IMR-90 (cell line): Measurements from ENCODE around the gene LRRC39. TPM values are rescaled to one million over a fixed set of nuclear protein-coding genes. Genes with fewer than 3 reads are reported as not detected.

Source experiments
- ATAC-seq: fragments of 200-7000 bp; cut with Tn5 transposase; 2 replicates; pipeline ENCODE4 v1.9.1; 2020; ENCODE audit warnings: low read depth, mild to moderate bottlenecking, moderate library complexity
- BruUV-seq: library from RNA; stranded (reverse); fragments of 400-500 nt; replicated peaks from 2 replicates; lab custom pipeline; 2021; lab: Mats Ljungman, UMichigan
- CTCF ChIA-PET: fragments of 300-600 bp; formaldehyde crosslinking; extraction: SDS; loops from one replicate; lab custom pipeline; 2021; ENCODE audit warnings: antibody characterized with exemption; lab: Yijun Ruan, JAX
- POLR2A ChIA-PET: fragments of 300-600 bp; sonication (Branson Sonifier 250); formaldehyde crosslinking; loops from one replicate; lab custom pipeline; 2022; ENCODE audit warnings: antibody characterized with exemption; ENCODE audit not compliant: unreplicated experiment; lab: Charles Lee
- DNase-seq: peaks from one replicate; pipeline ENCODE4 v3.0.0; 2013
- H2AFZ ChIP-seq: replicated peaks from 2 replicates; pipeline ENCODE3; 2013; ENCODE audit warnings: low read length, mild to moderate bottlenecking; ENCODE audit not compliant: poor library complexity
- H2AK5ac ChIP-seq: 2 replicates; pipeline ENCODE4 v1.6.1; 2013; ENCODE audit warnings: low read depth, low read length, inconsistent platforms
- H2AK9ac ChIP-seq: replicated peaks from 2 replicates; pipeline ENCODE3; 2013; ENCODE audit warnings: mild to moderate bottlenecking, low read depth, low read length, moderate library complexity; ENCODE audit not compliant: poor library complexity
- H2BK120ac ChIP-seq: 2 replicates; pipeline ENCODE4 v1.6.1; 2013; ENCODE audit warnings: low read depth, low read length, inconsistent platforms
- H2BK15ac ChIP-seq: 3 replicates; pipeline ENCODE4 v1.6.1; 2013; ENCODE audit warnings: low read depth, low read length, inconsistent platforms
- H2BK20ac ChIP-seq: 2 replicates; pipeline ENCODE4 v1.6.1; 2013; ENCODE audit warnings: low read depth, mild to moderate bottlenecking, inconsistent platforms, low read length, moderate library complexity
- H2BK5ac ChIP-seq: 2 replicates; pipeline ENCODE4 v1.6.1; 2013; ENCODE audit warnings: mild to moderate bottlenecking, low read depth, low read length, inconsistent platforms; ENCODE audit not compliant: poor library complexity, severe bottlenecking
- H3K14ac ChIP-seq: replicated peaks from 2 replicates; pipeline ENCODE4 v1.6.1; 2013; ENCODE audit warnings: low read depth, low read length, inconsistent platforms
- H3K18ac ChIP-seq: 2 replicates; pipeline ENCODE4 v1.6.1; 2013; ENCODE audit warnings: low read depth, low read length, control low read depth
- H3K23ac ChIP-seq: 2 replicates; pipeline ENCODE4 v1.6.1; 2013; ENCODE audit warnings: low read depth, low read length, inconsistent platforms
- H3K27ac ChIP-seq: 2 replicates; pipeline ENCODE4 v1.5.1; 2013; ENCODE audit warnings: mild to moderate bottlenecking, control low read depth, low read length; ENCODE audit not compliant: insufficient read depth
- H3K27me3 ChIP-seq: 2 replicates; pipeline ENCODE4 v1.6.1; 2013; ENCODE audit warnings: low read length; ENCODE audit not compliant: control insufficient read depth, insufficient read depth
- H3K36me3 ChIP-seq: 2 replicates; pipeline ENCODE4 v1.6.1; 2013; ENCODE audit warnings: low read length, mixed read lengths; ENCODE audit not compliant: control insufficient read depth, insufficient read depth
- H3K4ac ChIP-seq: 2 replicates; pipeline ENCODE4 v1.6.1; 2013; ENCODE audit warnings: low read depth, low read length, inconsistent platforms
- H3K4me1 ChIP-seq: 2 replicates; pipeline ENCODE4 v1.6.1; 2013; ENCODE audit warnings: low read length, mixed read lengths; ENCODE audit not compliant: control insufficient read depth, insufficient read depth
- H3K4me2 ChIP-seq: 2 replicates; pipeline ENCODE4 v1.6.1; 2013; ENCODE audit warnings: low read depth, mild to moderate bottlenecking, control low read depth, low read length, moderate library complexity
- H3K4me3 ChIP-seq: 2 replicates; pipeline ENCODE4 v1.5.1; 2013; ENCODE audit warnings: low read depth, mild to moderate bottlenecking, control low read depth, low read length, moderate library complexity; ENCODE audit not compliant: insufficient read depth
- H3K56ac ChIP-seq: 2 replicates; pipeline ENCODE4 v1.6.1; 2013; ENCODE audit warnings: low read length, inconsistent platforms; ENCODE audit not compliant: insufficient read depth; ENCODE audit errors: extremely low read depth
- H3K79me1 ChIP-seq, 2 experiments: 2 replicates each; pipeline ENCODE4 v1.6.1; 2013; ENCODE audit warnings: low read length in 2 of 2, inconsistent platforms in 1 of 2, low read depth in 1 of 2
- H3K9ac ChIP-seq: 2 replicates; pipeline ENCODE4 v1.6.1; 2013; ENCODE audit warnings: low read depth, low read length, control low read depth
- H3K9me1 ChIP-seq: 2 replicates; pipeline ENCODE4 v1.6.1; 2013; ENCODE audit warnings: low read length, inconsistent platforms; ENCODE audit not compliant: insufficient read depth
- H3K9me3 ChIP-seq: 2 replicates; pipeline ENCODE4 v1.6.1; 2013; ENCODE audit warnings: low read length; ENCODE audit not compliant: control insufficient read depth, insufficient read depth
- H4K20me1 ChIP-seq: 2 replicates; pipeline ENCODE4 v1.6.1; 2013; ENCODE audit warnings: low read length, inconsistent platforms; ENCODE audit not compliant: insufficient read depth
- H4K5ac ChIP-seq: 2 replicates; pipeline ENCODE4 v1.6.1; 2013; ENCODE audit warnings: mild to moderate bottlenecking, low read depth, low read length, control low read depth
- H4K8ac ChIP-seq, 2 experiments: 2 replicates each; pipeline ENCODE4 v1.6.1; 2013; ENCODE audit warnings: low read depth in 2 of 2, low read length in 2 of 2, control low read depth in 1 of 2, inconsistent platforms in 1 of 2
- H4K91ac ChIP-seq: 2 replicates; pipeline ENCODE4 v1.6.1; 2013; ENCODE audit warnings: low read depth, low read length, inconsistent platforms; ENCODE audit not compliant: insufficient read depth
- BHLHE40 ChIP-seq: fragments of 150-350 bp; IDR thresholded peaks from 2 replicates; pipeline ENCODE4 v1.6.1; 2016; ENCODE audit warnings: mild to moderate bottlenecking, low read depth, low read length
- CEBPB ChIP-seq: IDR thresholded peaks from 2 replicates; pipeline ENCODE4 v1.6.1; 2012; ENCODE audit warnings: low read depth, low read length, improper control_type of control experiment
- CHD1 ChIP-seq: IDR thresholded peaks from 2 replicates; pipeline ENCODE4 v1.6.1; 2012; ENCODE audit warnings: low read depth, low read length, improper control_type of control experiment
- CTCF ChIP-seq: conservative IDR thresholded peaks from 2 replicates; pipeline ENCODE4 v1.5.1; 2012; ENCODE audit warnings: mild to moderate bottlenecking, low read depth, low read length, improper control_type of control experiment
- ELK1 ChIP-seq: fragments of 150-350 bp; IDR thresholded peaks from 2 replicates; pipeline ENCODE4 v1.6.1; 2016; ENCODE audit warnings: low read depth, mild to moderate bottlenecking, low read length, moderate library complexity, borderline replicate concordance
- FOS ChIP-seq: fragments of 150-350 bp; IDR thresholded peaks from 2 replicates; pipeline ENCODE4 v1.6.1; 2016; ENCODE audit warnings: low read depth, low read length
- MAFK ChIP-seq: IDR thresholded peaks from 2 replicates; pipeline ENCODE4 v1.6.1; 2012; ENCODE audit warnings: low read depth, low read length, improper control_type of control experiment
- MAZ ChIP-seq: IDR thresholded peaks from 2 replicates; pipeline ENCODE4 v1.6.1; 2012; ENCODE audit warnings: low read depth, mild to moderate bottlenecking, low read length, improper control_type of control experiment, moderate library complexity, borderline replicate concordance
- MXI1 ChIP-seq: IDR thresholded peaks from 2 replicates; pipeline ENCODE4 v1.6.1; 2012; ENCODE audit warnings: low read depth, mild to moderate bottlenecking, low read length, moderate library complexity, borderline replicate concordance
- NFE2L2 ChIP-seq: fragments of 150-350 bp; IDR thresholded peaks from 2 replicates; pipeline ENCODE4 v1.6.1; 2016; ENCODE audit warnings: low read depth, mild to moderate bottlenecking, low read length
- POLR2A ChIP-seq: IDR thresholded peaks from 2 replicates; pipeline ENCODE4 v1.6.1; 2012; ENCODE audit warnings: mild to moderate bottlenecking, low read depth, low read length
- RAD21 ChIP-seq: IDR thresholded peaks from 2 replicates; pipeline ENCODE4 v1.6.1; 2012; ENCODE audit warnings: low read length, improper control_type of control experiment
- RCOR1 ChIP-seq: IDR thresholded peaks from 2 replicates; pipeline ENCODE4 v1.6.1; 2012; ENCODE audit warnings: mild to moderate bottlenecking, low read length, improper control_type of control experiment; ENCODE audit not compliant: insufficient replicate concordance
- RFX5 ChIP-seq: IDR thresholded peaks from 2 replicates; pipeline ENCODE4 v1.8.0; 2012; ENCODE audit warnings: low read depth, mild to moderate bottlenecking, low read length, moderate library complexity
- SMC3 ChIP-seq: fragments of 150-350 bp; IDR thresholded peaks from 2 replicates; pipeline ENCODE4 v1.6.1; 2016; ENCODE audit warnings: low read depth, mild to moderate bottlenecking, antibody characterized with exemption, low read length, moderate library complexity
- USF2 ChIP-seq: fragments of 150-350 bp; IDR thresholded peaks from 2 replicates; pipeline ENCODE4 v1.6.1; 2017; ENCODE audit warnings: mild to moderate bottlenecking, antibody characterized with exemption, low read length, low read depth
- WGBS, 2 experiments: methylation state at CpG; one replicate each; pipeline versions ENCODE4 v1.1.5 to v1.1.7; 2013; ENCODE audit warnings: missing lambda C conversion rate in 2 of 2; ENCODE audit not compliant: insufficient read length in 1 of 2; ENCODE audit errors: extremely low coverage in 2 of 2; 5-methylcytosine and 5-hydroxymethylcytosine counted together
- dilution Hi-C: fragments of 300-500 bp; cut with HindIII; formaldehyde crosslinking; loops from one replicate; pipeline ENCODE4 v1.14.3; 2018; ENCODE audit warnings: low sequenced_read_pairs; ENCODE audit not compliant: unreplicated experiment
- in situ Hi-C: fragments of 300-500 bp; cut with MboI; formaldehyde crosslinking; loops from 3 replicates; pipeline ENCODE4 v1.14.3; 2019; ENCODE audit warnings: low sequenced_read_pairs, inconsistent platforms, mixed read lengths
- intact Hi-C: fragments of 100-400 bp; cut with micrococcal nuclease; formaldehyde crosslinking; loops from 2 replicates; pipeline ENCODE4 v1.10.0; 2022
- polyA plus RNA-seq, 3 experiments: library from polyadenylated mRNA; depleted of rRNA; stranded (reverse); fragments of >200 nt; gene quantifications; 2 replicates each; pipeline ENCODE4 v1.2.3, GENCODE V29; 2012; ENCODE audit warnings: low replicate concordance in 1 of 3
- total RNA-seq: library from RNA; depleted of rRNA; stranded (reverse); fragments of >200 nt; gene quantifications from 2 replicates; pipeline ENCODE4 v1.2.3, GENCODE V29; 2012

Gene LRRC39
- total and polyA plus RNA-seq, 2 of the 4 experiments (the other 2 are of a cell fraction) = 0.36 to 0.48 TPM

- H3K56ac ChIP-seq = no peak overlapping the region
- no peak overlapping the region for H3K18ac ChIP-seq
- H3K27ac ChIP-seq = no peak overlapping the region
- no TSS peak for BruUV-seq
- no peak overlapping the region for H4K5ac ChIP-seq
- H2BK120ac ChIP-seq = no peak overlapping the region
- in situ Hi-C loops (no loop called here), dilution Hi-C loops (no loop called here), intact Hi-C loops (no loop called here)
- POLR2A ChIA-PET = interaction anchor here (0.5 kb wide), 1 partner anchor 68 kb away, joined by 3 read pairs; no protein-coding TSS in a partner anchor
- CTCF ChIA-PET = no interaction called here
- no peak overlapping the region for H3K4ac ChIP-seq
- ATAC-seq (no peak), DNase-seq (no peak)
- no peak overlapping the region for H2AK9ac ChIP-seq
- H4K8ac ChIP-seq = no peak overlapping the region
- H3K23ac ChIP-seq = no peak overlapping the region
- H3K9ac ChIP-seq = no peak overlapping the region
- H3K14ac ChIP-seq = no peak overlapping the region
- no peak overlapping the region for H3K4me2 ChIP-seq
- no peaks in the 10 kb centered on the region for H3K79me1 ChIP-seq
- no peaks in the 10 kb centered on the region; the same call in 1 of the 2 replicates for H3K36me3 ChIP-seq
- no peaks in the 10 kb centered on the region for H4K20me1 ChIP-seq
- no peak overlapping the region for H2BK5ac ChIP-seq
- no CpG with 5 or more reads among the region's 2 CpGs for WGBS, 2 experiments
- H2AFZ ChIP-seq = no peak overlapping the region
- no peaks in the 10 kb centered on the region for H3K9me1 ChIP-seq
- H2BK15ac ChIP-seq = no peak overlapping the region
- TF ChIP-seq RCOR1 (no peak), SMC3 (no peak), MAZ (no peak), RFX5 (no peak), CHD1 (no peak), BHLHE40 (no peak), CTCF (no peak), POLR2A (no peak), CEBPB (no peak), ELK1 (no peak), MAFK (no peak), MXI1 (no peak), USF2 (no peak), FOS (no peak), NFE2L2 (no peak), RAD21 (no peak)
- no peak overlapping the region for H4K91ac ChIP-seq
- no peak overlapping the region for H3K4me3 ChIP-seq
- H3K4me1 ChIP-seq = peaks cover 1% of the 10 kb centered on the region; the same call in 1 of the 2 replicates
- no peaks in the 10 kb centered on the region for H3K9me3 ChIP-seq
- no peak overlapping the region for H2AK5ac ChIP-seq
- no peaks in the 10 kb centered on the region for H3K27me3 ChIP-seq
- no peak overlapping the region for H2BK20ac ChIP-seq
Observed at GRCh38 chr1:100101564-100101963, 76.5 kb downstream of the LRRC39 start.
